Endothelial cell of umbilical vein (primary cell): ENCODE data around the gene DIAPH2. TPM values are rescaled to one million over a fixed set of nuclear protein-coding genes. Genes with fewer than 3 reads are reported as not detected.

ENCODE experiments used
- BruUV-seq: library from RNA; stranded (reverse); fragments of 400-500 nt; replicated peaks from 2 replicates; lab custom pipeline; 2021; lab: Mats Ljungman, UMichigan
- CTCF ChIA-PET: fragments of 300-600, 350-600 bp; sonication (Branson Sonifier 250); formaldehyde crosslinking; loops from one replicate; lab custom pipeline; 2021; ENCODE audit warnings: antibody characterized with exemption, inconsistent platforms; lab: Charles Lee
- POLR2A ChIA-PET: fragments of 300-600, 350-600 bp; sonication (Branson Sonifier 250); formaldehyde crosslinking; loops from one replicate; lab custom pipeline; 2021; ENCODE audit warnings: antibody characterized with exemption, inconsistent platforms; lab: Charles Lee
- DNase-seq: peaks from one replicate; pipeline ENCODE4 v3.0.0-alpha.2; 2011; ENCODE audit warnings: low read depth, low spot score
- FAIRE-seq: peaks from 2 replicates; lab custom pipeline; 2011; peaks lifted over from hg19 to GRCh38; lab: Jason Lieb, UNC
- H2AFZ ChIP-seq: 2 replicates; pipeline ENCODE4 v1.6.0; 2012; ENCODE audit warnings: low read depth, low read length, control low read depth, inconsistent platforms
- H3K27ac ChIP-seq: 2 replicates; pipeline ENCODE4 v1.5.1; 2011; ENCODE audit warnings: low read depth, mild to moderate bottlenecking, control low read depth, low read length, moderate library complexity; ENCODE audit not compliant: insufficient read depth
- H3K27me3 ChIP-seq, 2 experiments: 2 replicates each; pipeline versions ENCODE4 v1.6.0 to v1.6.1; 2011; ENCODE audit warnings: low read length in 2 of 2, mixed read lengths in 1 of 2; ENCODE audit not compliant: control insufficient read depth in 2 of 2, insufficient read depth in 2 of 2
- H3K36me3 ChIP-seq, 2 experiments: 2 replicates in 1 of 2; 3 replicates in 1 of 2; pipeline ENCODE4 v1.5.1; 2011; ENCODE audit warnings: low read length in 2 of 2, mild to moderate bottlenecking in 1 of 2, moderate library complexity in 1 of 2; ENCODE audit not compliant: control insufficient read depth in 2 of 2, insufficient read depth in 2 of 2; ENCODE audit errors: extremely low read depth in 1 of 2
- H3K4me1 ChIP-seq: 3 replicates; pipeline ENCODE4 v1.5.1; 2011; ENCODE audit warnings: mild to moderate bottlenecking, low read length; ENCODE audit not compliant: control insufficient read depth, insufficient read depth; ENCODE audit errors: extremely low read depth
- H3K4me2 ChIP-seq: 2 replicates; pipeline ENCODE4 v1.6.1; 2011; ENCODE audit warnings: low read length, control low read depth, mixed read lengths; ENCODE audit not compliant: insufficient read depth
- H3K4me3 ChIP-seq, 3 experiments: fragments of 200-600 bp in 1 of 3; sonication (generic), shearing (Covaris generic) in 1 of 3; replicated peaks in 1 of 3; 2 replicates each; pipeline ENCODE4 v1.5.1; 2011 to 2016; ENCODE audit warnings: control low read depth in 3 of 3, low read length in 3 of 3, mild to moderate bottlenecking in 2 of 3, inconsistent platforms in 1 of 3, low read depth in 1 of 3, moderate library complexity in 1 of 3; ENCODE audit not compliant: insufficient read depth in 1 of 3
- H3K79me2 ChIP-seq: 2 replicates; pipeline ENCODE4 v1.6.0; 2012; ENCODE audit warnings: low read length, inconsistent platforms; ENCODE audit not compliant: control insufficient read depth, insufficient read depth
- H3K9ac ChIP-seq: replicated peaks from 2 replicates; pipeline ENCODE3; 2011; ENCODE audit warnings: low read length, control low read depth; ENCODE audit not compliant: insufficient read depth; ENCODE audit errors: extremely low read depth
- H3K9me1 ChIP-seq: replicated peaks from 3 replicates; pipeline ENCODE4 v1.6.0; 2011; ENCODE audit warnings: mild to moderate bottlenecking, low read length; ENCODE audit not compliant: control insufficient read depth, insufficient read depth; ENCODE audit errors: extremely low read depth
- H3K9me3 ChIP-seq: replicated peaks from 2 replicates; pipeline ENCODE4 v1.5.1; 2012; ENCODE audit warnings: low read length, inconsistent platforms; ENCODE audit not compliant: control insufficient read depth, insufficient read depth
- H4K20me1 ChIP-seq: replicated peaks from 2 replicates; pipeline ENCODE3; 2011; ENCODE audit warnings: mild to moderate bottlenecking, low read length; ENCODE audit not compliant: control insufficient read depth, insufficient read depth; ENCODE audit errors: extremely low read depth
- CTCF ChIP-seq, 2 donors: IDR thresholded peaks; 1 replicate in 1 of 2; 2 replicates in 1 of 2; pipeline ENCODE4 v1.5.1; 2011; ENCODE audit warnings: low read length in 2 of 2, mild to moderate bottlenecking in 2 of 2, moderate library complexity in 2 of 2, control low read depth in 1 of 2, inconsistent platforms in 1 of 2, low read depth in 1 of 2; ENCODE audit not compliant: insufficient read depth in 1 of 2; ENCODE audit errors: extremely low read depth in 1 of 2
- EZH2 ChIP-seq: IDR thresholded peaks from 2 replicates; pipeline ENCODE4 v1.6.1; 2012; ENCODE audit warnings: borderline replicate concordance, low read depth, mild to moderate bottlenecking, moderate library complexity, low read length, inconsistent platforms; ENCODE audit not compliant: severe bottlenecking
- FOS ChIP-seq: IDR thresholded peaks from 2 replicates; pipeline ENCODE4 v1.6.1; 2011; ENCODE audit warnings: mild to moderate bottlenecking, low read length, moderate library complexity, borderline replicate concordance; ENCODE audit not compliant: insufficient read depth
- GATA2 ChIP-seq: IDR thresholded peaks from 2 replicates; pipeline ENCODE4 v1.7.0; 2011; ENCODE audit warnings: low read depth, mild to moderate bottlenecking, moderate library complexity, mixed read lengths, low read length; ENCODE audit not compliant: insufficient read length, insufficient read depth
- JUN ChIP-seq: IDR thresholded peaks from 2 replicates; pipeline ENCODE4 v1.6.1; 2011; ENCODE audit warnings: borderline replicate concordance, low read depth; ENCODE audit not compliant: insufficient read length, insufficient read depth
- MAX ChIP-seq: IDR thresholded peaks from 2 replicates; pipeline ENCODE4 v1.6.1; 2011; ENCODE audit not compliant: insufficient read depth, insufficient read length
- MYC ChIP-seq: IDR thresholded peaks from one replicate; pipeline ENCODE4 v1.6.1; 2011; ENCODE audit warnings: mild to moderate bottlenecking, low read depth, low read length
- POLR2A ChIP-seq: IDR thresholded peaks from 2 replicates; pipeline ENCODE4 v1.6.1; 2012; ENCODE audit warnings: low read depth, mild to moderate bottlenecking, control low read depth, low read length
- POLR2AphosphoS5 ChIP-seq: IDR thresholded peaks from 2 replicates; pipeline ENCODE4 v1.6.1; 2012; ENCODE audit warnings: low read depth, mild to moderate bottlenecking, control low read depth, low read length, moderate library complexity; ENCODE audit not compliant: insufficient read depth
- dilution Hi-C: fragments of 300-500 bp; cut with MboI; formaldehyde crosslinking; loops from one replicate; pipeline ENCODE4 v1.15.0; 2019; ENCODE audit warnings: low sequenced_read_pairs; ENCODE audit not compliant: extremely low pct_ligation_motif_present
- intact Hi-C: fragments of 100-400 bp; cut with micrococcal nuclease; formaldehyde crosslinking; loops from one replicate; pipeline ENCODE4 v1.10.0; 2022
- polyA plus RNA-seq, 4 experiments: library from polyadenylated mRNA; depleted of rRNA in 3 of 4; stranded (reverse) in 3 of 4; unstranded in 1 of 4; fragments of >200 nt; gene quantifications; 2 replicates each; pipeline versions ENCODE4 v1.2.1 to v1.2.3, GENCODE V29; 2011 to 2012; ENCODE audit warnings: missing spikeins in 1 of 4
- total RNA-seq: library from RNA; stranded (reverse); gene quantifications from 2 replicates; pipeline ENCODE4 v1.2.3, GENCODE V29; 2021

Gene DIAPH2
- total and polyA plus RNA-seq, 2 donors (not counting 3 experiments of a cell fraction or from before 2014, with no cell fraction given), result 3.0 to 30.0 TPM

GRCh38 chrX:97479106-97479890 lies 794.7 kb downstream of the DIAPH2 start:
- H3K9ac ChIP-seq, result no peak overlapping the region
- no peak overlapping the region for H3K4me3 ChIP-seq
- TF ChIP-seq GATA2, result no peak
- TF ChIP-seq FOS, result no peak
- no peak for TF ChIP-seq POLR2AphosphoS5
- no peak for TF ChIP-seq CTCF (IDR thresholded peaks at IDR 0.05; ENCODE audit: extremely low read depth in 1 of 2, insufficient read depth in 1 of 2, low read depth in 1 of 2, low read length in 2 of 2)
- TF ChIP-seq MYC, result no peak
- TF ChIP-seq POLR2A, result no peak
- no peak for TF ChIP-seq EZH2
- no peak for TF ChIP-seq MAX
- TF ChIP-seq JUN, result no peak
- BruUV-seq, result no TSS peak
- ChIA-PET CTCF (no interaction called here), POLR2A (no interaction called here)
- FAIRE-seq (no peak), DNase-seq (no peak)
- no peak overlapping the region for H3K27ac ChIP-seq
- no peaks in the 10 kb centered on the region for H3K27me3 ChIP-seq
- no peaks in the 10 kb centered on the region for H3K4me1 ChIP-seq
- no peaks in the 10 kb centered on the region for H4K20me1 ChIP-seq
- H3K4me2 ChIP-seq, result no peak overlapping the region
- no peaks in the 10 kb centered on the region for H3K36me3 ChIP-seq
- H3K79me2 ChIP-seq, result no peaks in the 10 kb centered on the region
- H3K9me3 ChIP-seq, result no peaks in the 10 kb centered on the region
- intact Hi-C loops (no loop called here), dilution Hi-C loops (no loop called here)
- no peak overlapping the region for H2AFZ ChIP-seq
- H3K9me1 ChIP-seq, result no peaks in the 10 kb centered on the region
